GM18907 (cell line): Measurements from ENCODE around the gene CHST14.

Experiments used
- ATAC-seq: cut with Tn5 transposase; IDR thresholded peaks from one replicate; pipeline ENCODE4 v1.9.1; 2021; ENCODE audit warnings: mild to moderate bottlenecking, moderate library complexity; ENCODE audit not compliant: unreplicated experiment

Gene CHST14

GRCh38 chr15:40487816-40488682, 17.3 kb downstream of the CHST14 start:
- no peak for ATAC-seq

DNA sequence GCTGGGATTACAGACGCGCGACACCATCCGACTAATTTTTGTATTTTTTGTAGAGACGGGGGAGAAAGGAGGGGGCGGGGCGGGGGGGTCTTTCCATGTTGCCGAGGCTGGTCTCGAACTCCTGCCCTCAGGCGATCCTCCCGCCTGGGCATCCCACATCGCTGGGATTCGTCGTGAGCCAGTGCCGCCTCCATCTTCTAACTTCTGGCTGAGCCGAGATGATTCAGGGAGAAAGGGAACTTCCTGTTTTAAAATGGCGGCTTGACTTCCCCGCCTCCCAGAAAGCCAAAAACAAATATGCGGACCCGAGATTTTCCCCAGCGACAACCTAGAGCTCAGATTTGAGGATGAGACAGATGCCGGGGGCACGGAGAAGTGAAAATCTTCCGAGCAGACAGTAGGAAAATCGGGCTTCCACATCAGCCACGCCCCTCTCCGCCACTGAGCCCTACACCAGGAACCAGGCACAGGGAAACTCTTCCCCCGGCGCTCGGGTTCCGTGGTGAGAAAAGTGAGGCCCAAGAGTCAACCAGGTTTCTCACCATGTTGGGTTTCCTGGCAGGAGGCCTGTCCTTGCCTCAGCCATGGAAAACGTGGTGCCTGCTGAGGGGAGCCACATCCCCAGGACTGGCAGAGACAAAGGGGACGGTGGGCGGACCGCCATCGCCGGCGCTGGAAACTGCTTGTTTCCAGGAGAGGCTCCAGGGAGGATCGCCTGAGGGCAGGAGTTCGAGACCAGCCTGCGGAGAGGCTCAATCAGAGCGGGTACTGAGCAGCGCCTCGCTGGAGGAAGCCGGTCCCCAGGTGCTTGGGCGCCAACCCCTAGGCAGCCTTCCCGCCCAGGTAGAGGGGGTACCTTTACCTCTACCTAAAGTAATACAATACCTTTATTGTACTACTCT, 18.7 kb downstream of the CHST14 start:
- ATAC-seq, result no peak

GRCh38 chr15:40493089-40493840, 22.5 kb downstream of the CHST14 start:
- no peak for ATAC-seq

DNA sequence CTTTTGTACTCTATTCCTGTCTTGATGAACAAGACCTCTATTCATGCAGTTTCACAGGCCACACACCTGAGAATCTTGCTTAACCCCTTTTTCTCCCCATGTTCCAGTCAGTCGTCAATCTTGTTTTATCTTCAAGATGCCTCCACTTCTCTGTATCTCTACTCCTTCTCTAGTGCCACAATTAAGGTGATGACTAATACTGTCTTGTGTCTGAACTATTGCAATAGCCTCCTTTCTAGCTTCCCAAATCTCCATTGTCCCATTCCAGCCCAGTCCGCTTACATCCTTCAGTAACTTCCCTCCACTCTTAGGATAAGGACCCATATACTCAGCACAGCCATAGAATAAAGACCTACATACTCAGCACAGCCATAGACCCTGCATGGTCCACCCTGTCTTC, 24.7 kb downstream of the CHST14 start:
- no peak for ATAC-seq

GRCh38 chr15:40498418-40498817, 27.6 kb downstream of the CHST14 start:
- no peak for ATAC-seq

GRCh38 chr15:40498891-40499290, 28.1 kb downstream of the CHST14 start:
- ATAC-seq, result no peak

GRCh38 chr15:40499931-40500330, 29.1 kb downstream of the CHST14 start:
- ATAC-seq, result no peak

GRCh38 chr15:40500568-40501330, 30.0 kb downstream of the CHST14 start:
- ATAC-seq, result no peak

- ATAC-seq, result no peak
These were observed 30.7 kb downstream of the CHST14 start for GRCh38 chr15:40501487-40501886.

DNA sequence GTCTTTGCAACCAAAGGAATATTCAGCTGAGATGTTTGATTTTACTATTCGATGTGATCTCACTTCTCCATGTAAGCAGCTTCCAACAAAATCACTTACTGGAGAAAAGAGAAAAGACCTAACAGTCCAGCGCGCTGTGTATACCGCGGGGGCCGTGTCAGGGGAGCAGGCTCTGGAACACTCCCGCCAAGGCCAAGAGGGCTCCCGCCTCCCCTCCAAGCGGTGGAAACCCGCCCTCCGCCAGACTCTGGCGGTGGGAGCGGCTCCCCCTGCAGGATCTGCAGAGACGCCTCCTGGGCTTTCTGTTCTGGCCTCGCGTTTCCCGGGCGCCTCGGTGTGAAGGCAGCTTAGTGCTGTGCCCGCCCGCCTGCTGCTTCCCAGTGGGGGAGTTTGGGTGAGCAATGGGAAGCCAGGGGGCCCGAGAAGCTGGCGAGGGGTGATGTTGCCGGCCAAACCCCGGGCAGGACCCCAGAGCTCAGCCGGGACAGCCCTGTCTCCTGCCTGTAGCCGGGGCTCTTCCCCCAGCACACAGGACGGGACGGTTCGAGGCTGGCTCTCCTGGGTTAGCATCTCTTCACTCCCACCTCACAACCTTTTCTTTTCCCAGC, 36.3 kb downstream of the CHST14 start:
- peak; percentile 64 for ATAC-seq

DNA sequence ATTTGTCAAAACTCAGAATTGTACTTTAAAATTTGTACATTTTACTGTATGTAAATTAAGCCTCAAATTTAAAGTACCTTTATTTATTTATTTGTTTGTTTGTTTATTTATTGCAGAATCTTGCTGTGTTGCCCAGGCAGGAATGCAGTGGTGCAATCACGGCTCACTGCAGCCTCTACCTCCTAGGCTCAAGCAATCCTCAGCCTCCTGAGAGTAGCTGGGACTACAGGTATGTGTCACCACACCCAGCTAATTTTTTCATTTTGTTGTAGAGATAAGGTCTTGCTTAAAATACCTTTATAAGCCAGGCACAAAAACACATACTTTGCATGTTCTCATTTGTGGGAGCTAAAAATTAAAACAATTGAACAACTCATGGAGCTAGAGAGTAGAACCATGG, 37.4 kb downstream of the CHST14 start:
- no peak for ATAC-seq

GRCh38 chr15:40510201-40510600, 39.4 kb downstream of the CHST14 start:
- ATAC-seq, result no peak

DNA sequence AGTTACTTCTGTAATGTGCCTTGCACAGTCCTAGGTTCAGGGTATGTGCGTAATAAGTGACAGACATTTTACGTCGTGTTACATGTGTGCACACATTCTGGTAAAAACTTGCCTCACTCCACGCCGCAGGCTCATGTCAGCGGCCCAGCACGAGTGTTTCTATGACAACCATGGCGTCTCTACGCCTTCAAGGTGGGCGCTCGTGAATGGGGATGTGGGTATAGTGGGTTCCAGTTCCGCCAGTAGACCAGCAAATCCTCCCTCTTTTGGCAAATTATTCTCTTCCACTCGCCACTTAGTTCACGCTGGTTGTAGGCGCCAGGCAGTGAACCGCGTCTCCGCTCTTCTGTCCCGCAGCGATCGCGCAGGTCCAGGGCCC, 40.3 kb downstream of the CHST14 start:
- ATAC-seq, result peak; percentile 54

GRCh38 chr15:40511472-40512133, 40.8 kb downstream of the CHST14 start:
- peak; percentile 51 for ATAC-seq

DNA sequence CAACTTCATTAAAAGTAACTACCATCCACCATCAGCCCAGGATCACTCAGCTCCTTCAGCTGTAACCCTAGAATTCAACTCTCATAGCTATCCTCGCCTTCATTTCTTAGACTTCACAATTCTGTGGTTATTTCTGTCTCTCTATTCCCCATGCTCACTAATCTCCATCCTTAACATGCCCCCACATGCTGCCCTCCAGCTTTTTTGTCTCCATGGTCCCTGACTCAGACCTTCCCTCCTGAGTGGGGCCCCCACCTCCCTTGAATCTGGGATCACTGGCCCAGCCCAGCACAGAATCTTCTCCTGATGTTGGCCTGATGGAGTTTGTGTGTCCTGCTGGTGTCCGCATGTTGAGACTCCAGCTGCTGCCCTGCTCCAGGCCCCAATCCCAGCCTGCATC, 41.7 kb downstream of the CHST14 start:
- ATAC-seq, result no peak

GRCh38 chr15:40513609-40514008, 42.8 kb downstream of the CHST14 start:
- ATAC-seq, result no peak

- ATAC-seq, result no peak
These were observed 45.5 kb downstream of the CHST14 start for GRCh38 chr15:40516322-40516721.
